ENCODE results near the gene TSPEAR. TPM values are rescaled to one million over a fixed set of nuclear protein-coding genes. Genes with fewer than 3 reads are reported as not detected.

The TSPEAR gene
- total RNA-seq, 4 donors from 2014 or later, result 0.21 to 1.3 (median 0.69) TPM

- intact Hi-C loops (cut with DNase I), result no loop called here
- no peaks in the 10 kb centered on the region for H3K27me3 ChIP-seq
- TF ChIP-seq CTCF (IDR thresholded peaks at IDR 0.05) (no peak), POLR2A (IDR thresholded peaks at IDR 0.05) (no peak)
These were observed 202.5 kb downstream of the TSPEAR start for GRCh38 chr21:44508711-44509445.

GRCh38 chr21:44508426-44508710 lies 203.0 kb downstream of the TSPEAR start:
- 82 to 90% methylated on average over 9 of the region's 9 CpGs for WGBS, 2 donors
- intact Hi-C loops (cut with DNase I), result no loop called here
- no peak for TF ChIP-seq CTCF (IDR thresholded peaks at IDR 0.05)
- TF ChIP-seq POLR2A (IDR thresholded peaks at IDR 0.05), result no peak

More at GRCh38 chr21:44508711-44509445, 202.5 kb downstream of the TSPEAR start:
- WGBS, 2 donors, result 83 to 88% methylated on average over 29 to 30 of the region's 30 CpGs
- no peak for DNase-seq
- H3K4me1 ChIP-seq, result peaks cover 12 to 13% of the 10 kb centered on the region in 2 donors
- no peaks in the 10 kb centered on the region for H3K9me3 ChIP-seq
- no peak overlapping the region for H3K4me3 ChIP-seq (replicated peaks in 1 of 3)
- H3K36me3 ChIP-seq, result no peaks in the 10 kb centered on the region
- H3K27ac ChIP-seq, result no peak overlapping the region

GRCh38 chr21:44507673-44508425 lies 203.5 kb downstream of the TSPEAR start:
- no peaks in the 10 kb centered on the region for H3K27me3 ChIP-seq
- no peaks in the 10 kb centered on the region for H3K9me3 ChIP-seq
- TF ChIP-seq POLR2A (IDR thresholded peaks at IDR 0.05) (no peak), CTCF (IDR thresholded peaks at IDR 0.05) (no peak)
- no peak overlapping the region for H3K4me3 ChIP-seq (replicated peaks in 1 of 3)
- intact Hi-C loops (cut with DNase I), result no loop called here
- peaks cover 12 to 13% of the 10 kb centered on the region in 2 donors for H3K4me1 ChIP-seq
- WGBS, 2 donors, result 92% methylated on average over 26 of the region's 26 CpGs
- no peaks in the 10 kb centered on the region for H3K36me3 ChIP-seq
- DNase-seq, result no peak
- no peak overlapping the region for H3K27ac ChIP-seq

More at GRCh38 chr21:44508426-44508710, 203.0 kb downstream of the TSPEAR start:
- Histone ChIP-seq H3K4me1 (peaks cover 12 to 13% of the 10 kb centered on the region in 2 donors), H3K27me3 (no peaks in the 10 kb centered on the region), H3K9me3 (no peaks in the 10 kb centered on the region), H3K4me3 (replicated peaks in 1 of 3) (no peak overlapping the region), H3K36me3 (no peaks in the 10 kb centered on the region), H3K27ac (no peak overlapping the region)
- no peak for DNase-seq

GRCh38 chr21:44506279-44507255 lies 204.8 kb downstream of the TSPEAR start:
- Histone ChIP-seq H3K4me3 (replicated peaks in 1 of 3) (no peak overlapping the region), H3K36me3 (no peaks in the 10 kb centered on the region), H3K27ac (no peak overlapping the region), H3K9me3 (no peaks in the 10 kb centered on the region), H3K27me3 (no peaks in the 10 kb centered on the region), H3K4me1 (peaks cover 12 to 13% of the 10 kb centered on the region in 2 donors)
- TF ChIP-seq POLR2A (IDR thresholded peaks at IDR 0.05) (no peak), CTCF (IDR thresholded peaks at IDR 0.05) (no peak)
- intact Hi-C loops (cut with DNase I), result no loop called here
- no peak for DNase-seq
- WGBS, 2 donors, result 86 to 93% methylated on average over 22 to 42 of the region's 44 CpGs

Measured in thyroid gland (tissue), 4 donors.